ENCODE data around the gene DIP2A.
A peak's percentile ranks its signal among the peaks of the same experiment; 100 is the strongest.

DIP2A gene

DNA sequence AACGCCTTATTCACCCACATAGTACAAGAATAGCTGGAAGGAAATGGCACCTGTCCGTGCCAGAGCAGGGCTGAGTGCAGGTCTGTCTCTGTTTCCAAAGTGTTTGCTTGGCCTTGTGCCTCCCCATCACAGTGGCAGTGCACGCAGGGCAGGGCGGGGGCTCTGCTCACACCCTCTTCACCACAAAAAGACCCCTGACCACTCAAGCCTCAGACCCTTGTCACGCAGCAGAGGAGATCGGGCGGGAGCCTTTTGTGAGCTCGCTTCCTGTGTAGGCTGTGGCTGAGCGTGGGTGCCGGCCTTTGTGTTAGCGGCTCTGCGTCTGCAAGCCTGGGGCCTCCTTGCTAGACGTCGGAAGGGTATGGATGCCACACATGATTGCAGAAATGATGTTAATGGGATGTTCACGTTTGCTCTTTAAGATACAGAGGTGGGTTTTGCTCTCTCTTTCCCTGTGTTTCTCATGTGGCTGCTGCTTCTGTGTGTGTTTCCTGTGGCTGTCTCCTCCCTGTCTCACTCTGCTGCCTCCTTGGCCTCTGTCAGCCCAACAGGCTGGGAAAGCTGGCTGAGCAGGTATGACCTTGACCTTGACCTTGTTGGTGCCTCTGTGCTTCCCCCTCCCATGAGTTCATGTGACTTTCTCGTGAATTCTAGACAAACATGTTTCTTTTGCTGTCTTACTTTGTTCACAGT lies 100.7 kb downstream of the DIP2A start:
- peaks cover 0 to 8% (median 0%) of the 10 kb centered on the region in 5 donors for H3K4me1 ChIP-seq (ENCODE audit: control insufficient read depth in 5 of 5, insufficient read depth in 5 of 5, low read length in 5 of 5)
- no peaks in the 10 kb centered on the region for H3K27me3 ChIP-seq (ENCODE audit: control insufficient read depth in 5 of 5, insufficient read depth in 4 of 5, low read length in 5 of 5)
- H3K4me3 ChIP-seq (ENCODE audit: low read depth in 1 of 5, low read length in 5 of 5): no peak overlapping the region
- no peak overlapping the region for H3K27ac ChIP-seq (ENCODE audit: low read depth, low read length)
- H3K9ac ChIP-seq (ENCODE audit: low read length in 5 of 5): peak overlapping the region in 1 of 5 donors; percentile 49
- H3K36me3 ChIP-seq (ENCODE audit: control insufficient read depth in 5 of 5, insufficient read depth in 5 of 5, low read length in 5 of 5): peaks cover 3 to 94% (median 86%) of the 10 kb centered on the region in 5 donors
- H3K9me3 ChIP-seq (ENCODE audit: control insufficient read depth in 5 of 5, low read length in 5 of 5): no peaks in the 10 kb centered on the region

DNA sequence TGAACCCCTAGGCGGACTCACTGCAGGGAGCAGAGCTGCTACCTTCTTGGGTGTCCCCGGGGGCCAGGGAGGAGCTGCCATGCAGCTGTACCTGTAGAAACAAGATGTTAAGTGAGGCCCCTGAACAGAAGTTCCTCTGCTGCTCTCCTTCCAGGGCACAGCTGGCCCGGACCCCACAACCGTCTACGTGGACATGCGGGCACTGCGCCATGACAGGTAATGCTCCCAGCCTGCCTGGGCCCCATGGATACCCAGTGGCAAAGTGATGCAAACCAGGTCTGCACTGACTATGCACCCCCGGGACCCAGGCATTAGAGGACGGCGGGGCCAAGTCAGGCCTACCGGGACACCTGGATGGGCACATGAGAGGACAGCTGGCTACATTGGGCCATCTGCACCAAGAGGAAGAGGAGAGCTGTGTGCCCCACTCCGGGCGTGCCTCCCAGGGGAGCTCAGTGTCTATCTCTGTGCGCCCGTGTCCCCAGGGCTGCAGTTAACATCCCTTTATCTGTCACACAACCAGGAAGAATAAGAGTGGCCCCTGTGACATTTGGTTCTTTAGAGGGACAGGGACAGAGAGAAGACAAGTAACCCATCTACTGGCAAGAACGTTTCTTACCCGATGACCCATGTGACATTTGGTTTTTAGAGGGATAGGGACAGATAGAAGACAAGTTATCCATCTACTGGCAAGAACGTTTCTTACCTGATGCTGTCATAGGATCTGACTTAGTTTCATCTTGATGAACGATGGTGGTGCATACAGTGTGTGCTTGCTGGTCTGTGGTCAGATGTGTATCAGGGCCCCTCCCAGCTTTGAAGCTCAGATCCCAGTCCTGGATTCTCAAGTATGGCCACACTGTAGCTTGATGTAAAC lies 102.1 kb downstream of the DIP2A start:
- Histone ChIP-seq H3K4me1 (ENCODE audit: control insufficient read depth in 5 of 5, insufficient read depth in 5 of 5, low read length in 5 of 5) (peaks cover 0 to 8% (median 0%) of the 10 kb centered on the region in 5 donors), H3K4me3 (ENCODE audit: low read depth in 1 of 5, low read length in 5 of 5) (no peak overlapping the region), H3K36me3 (ENCODE audit: control insufficient read depth in 5 of 5, insufficient read depth in 5 of 5, low read length in 5 of 5) (peaks cover 3 to 94% (median 86%) of the 10 kb centered on the region in 5 donors), H3K27ac (ENCODE audit: low read depth, low read length) (no peak overlapping the region), H3K9ac (ENCODE audit: low read length in 5 of 5) (no peak overlapping the region), H3K27me3 (ENCODE audit: control insufficient read depth in 5 of 5, insufficient read depth in 4 of 5, low read length in 5 of 5) (no peaks in the 10 kb centered on the region), H3K9me3 (ENCODE audit: control insufficient read depth in 5 of 5, low read length in 5 of 5) (no peaks in the 10 kb centered on the region)

DNA sequence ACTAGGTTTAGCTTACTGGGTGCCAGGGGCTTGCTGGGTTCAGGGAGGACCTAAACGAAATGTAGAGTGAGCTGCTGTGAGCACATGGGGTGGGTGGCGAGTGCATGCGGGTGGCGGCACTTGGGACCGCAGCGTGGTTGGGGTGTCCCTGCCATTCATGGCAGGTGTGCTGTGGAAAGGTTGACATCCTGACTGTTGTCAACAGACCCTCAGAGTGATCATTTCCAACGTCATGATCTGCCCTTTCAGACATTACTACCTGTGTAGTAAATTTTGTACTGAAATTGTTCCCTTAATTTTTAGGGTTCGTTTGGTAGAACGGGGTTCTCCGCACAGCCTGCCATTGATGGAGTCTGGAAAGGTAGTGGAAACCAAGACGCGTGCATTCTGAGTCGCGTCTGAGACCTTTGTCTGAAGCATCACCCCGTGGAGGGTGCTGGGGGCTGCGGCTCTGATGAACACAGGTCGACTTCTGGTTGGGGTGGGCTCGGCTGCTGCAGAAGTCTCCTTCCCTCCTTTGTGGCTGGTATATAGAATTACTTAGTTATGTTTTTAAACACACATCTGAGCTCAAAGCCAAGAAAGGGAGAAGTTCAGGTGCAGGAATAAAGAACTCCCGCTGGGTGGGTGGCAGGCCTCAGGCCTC lies 102.9 kb downstream of the DIP2A start:
- no peak overlapping the region for H3K4me3 ChIP-seq (ENCODE audit: low read depth in 1 of 5, low read length in 5 of 5)
- H3K36me3 ChIP-seq (ENCODE audit: control insufficient read depth in 5 of 5, insufficient read depth in 5 of 5, low read length in 5 of 5): peaks cover 0 to 97% (median 90%) of the 10 kb centered on the region in 5 donors
- no peaks in the 10 kb centered on the region for H3K27me3 ChIP-seq (ENCODE audit: control insufficient read depth in 5 of 5, insufficient read depth in 4 of 5, low read length in 5 of 5)
- no peak overlapping the region for H3K9ac ChIP-seq (ENCODE audit: low read length in 5 of 5)
- no peak overlapping the region for H3K27ac ChIP-seq (ENCODE audit: low read depth, low read length)
- H3K9me3 ChIP-seq (ENCODE audit: control insufficient read depth in 5 of 5, low read length in 5 of 5): no peaks in the 10 kb centered on the region
- peaks cover 0 to 8% (median 0%) of the 10 kb centered on the region in 5 donors for H3K4me1 ChIP-seq (ENCODE audit: control insufficient read depth in 5 of 5, insufficient read depth in 5 of 5, low read length in 5 of 5)

DNA sequence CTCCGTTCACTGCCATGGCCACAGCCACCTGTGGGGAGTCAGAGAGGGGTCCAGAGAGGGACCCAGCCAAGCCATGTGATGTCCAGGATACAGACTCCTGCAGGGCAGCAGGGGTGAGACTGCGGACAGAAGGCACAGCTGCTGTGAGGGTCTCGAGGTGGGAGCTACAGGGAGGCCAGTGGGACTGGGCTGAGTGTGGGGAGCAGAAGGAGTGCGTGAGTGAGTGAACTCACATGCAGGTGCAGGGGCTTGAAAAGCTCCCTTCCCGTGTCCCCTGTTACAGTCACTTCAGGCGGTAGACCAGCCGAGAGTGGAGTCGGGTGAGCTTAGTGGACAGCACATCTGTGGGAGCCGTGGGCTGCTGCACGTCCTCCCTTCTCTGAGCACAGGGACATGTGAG lies 103.8 kb downstream of the DIP2A start:
- Histone ChIP-seq H3K9ac (ENCODE audit: low read length in 5 of 5) (no peak overlapping the region), H3K4me1 (ENCODE audit: control insufficient read depth in 5 of 5, insufficient read depth in 5 of 5, low read length in 5 of 5) (peaks cover 0 to 8% (median 0%) of the 10 kb centered on the region in 5 donors), H3K4me3 (ENCODE audit: low read depth in 1 of 5, low read length in 5 of 5) (no peak overlapping the region), H3K9me3 (ENCODE audit: control insufficient read depth in 5 of 5, low read length in 5 of 5) (no peaks in the 10 kb centered on the region), H3K36me3 (ENCODE audit: control insufficient read depth in 5 of 5, insufficient read depth in 5 of 5, low read length in 5 of 5) (peaks cover 0 to 97% (median 91%) of the 10 kb centered on the region in 5 donors), H3K27ac (ENCODE audit: low read depth, low read length) (no peak overlapping the region), H3K27me3 (ENCODE audit: control insufficient read depth in 5 of 5, insufficient read depth in 4 of 5, low read length in 5 of 5) (no peaks in the 10 kb centered on the region)

DNA sequence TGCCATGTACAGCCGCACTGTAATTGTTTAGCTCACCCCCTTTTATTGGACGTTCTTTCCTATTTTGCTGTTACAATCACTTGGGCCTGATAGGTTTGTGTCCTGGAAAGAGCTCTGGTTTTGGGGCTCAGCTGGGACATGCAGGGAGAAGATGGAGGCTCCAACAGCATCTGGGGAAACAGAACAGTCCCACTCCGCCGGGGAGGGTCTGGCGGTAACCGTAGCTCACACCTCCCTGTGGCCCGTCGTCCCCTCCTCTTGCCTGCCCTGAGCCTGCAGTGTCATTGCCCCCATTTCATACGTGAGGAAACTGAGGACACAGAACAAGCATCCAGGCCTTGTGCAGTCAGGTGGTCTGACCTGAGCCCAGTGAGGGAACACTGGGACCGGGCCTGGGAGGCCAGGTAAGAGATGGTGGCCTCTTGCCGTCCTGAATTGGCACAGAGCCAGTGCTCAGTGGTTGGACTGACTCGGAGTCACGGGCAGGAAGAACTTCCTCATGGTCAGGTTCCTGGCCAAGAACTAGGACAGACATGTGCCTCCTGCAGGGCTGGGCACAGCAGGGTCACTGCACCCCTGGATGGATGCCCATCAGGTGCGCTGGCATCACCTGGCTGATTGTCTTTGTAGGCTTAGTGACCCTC lies 104.4 kb downstream of the DIP2A start:
- H3K36me3 ChIP-seq (ENCODE audit: control insufficient read depth in 5 of 5, insufficient read depth in 5 of 5, low read length in 5 of 5): peaks cover 0 to 97% (median 90%) of the 10 kb centered on the region in 5 donors
- H3K27me3 ChIP-seq (ENCODE audit: control insufficient read depth in 5 of 5, insufficient read depth in 4 of 5, low read length in 5 of 5): no peaks in the 10 kb centered on the region
- H3K9ac ChIP-seq (ENCODE audit: low read length in 5 of 5): no peak overlapping the region
- no peaks in the 10 kb centered on the region for H3K9me3 ChIP-seq (ENCODE audit: control insufficient read depth in 5 of 5, low read length in 5 of 5)
- H3K27ac ChIP-seq (ENCODE audit: low read depth, low read length): no peak overlapping the region
- H3K4me3 ChIP-seq (ENCODE audit: low read depth in 1 of 5, low read length in 5 of 5): no peak overlapping the region
- peaks cover 0 to 8% (median 0%) of the 10 kb centered on the region in 5 donors for H3K4me1 ChIP-seq (ENCODE audit: control insufficient read depth in 5 of 5, insufficient read depth in 5 of 5, low read length in 5 of 5)

DNA sequence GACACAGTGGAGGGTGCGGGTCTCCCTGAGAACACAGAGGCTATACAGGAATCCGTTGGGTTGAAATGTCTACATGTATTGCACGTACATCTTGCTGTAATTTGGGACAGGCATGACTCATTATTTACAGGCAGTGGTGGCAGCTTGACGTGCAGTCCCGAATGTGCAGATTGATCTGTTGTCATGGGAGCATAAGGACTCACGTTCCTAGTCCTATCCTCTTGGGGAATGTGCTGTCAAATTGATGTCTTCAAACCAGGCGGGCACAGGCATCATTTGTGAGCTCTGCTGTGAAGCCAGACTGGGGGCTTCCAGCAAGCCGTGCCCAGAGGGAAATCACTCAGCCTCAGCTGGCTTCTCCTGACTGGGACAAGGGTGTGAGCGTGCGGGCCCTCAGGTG lies 105.7 kb downstream of the DIP2A start:
- no peaks in the 10 kb centered on the region for H3K9me3 ChIP-seq (ENCODE audit: control insufficient read depth in 5 of 5, low read length in 5 of 5)
- no peak overlapping the region for H3K4me3 ChIP-seq (ENCODE audit: low read depth in 1 of 5, low read length in 5 of 5)
- peaks cover 0 to 94% (median 87%) of the 10 kb centered on the region in 5 donors for H3K36me3 ChIP-seq (ENCODE audit: control insufficient read depth in 5 of 5, insufficient read depth in 5 of 5, low read length in 5 of 5)
- no peak overlapping the region for H3K27ac ChIP-seq (ENCODE audit: low read depth, low read length)
- peaks cover 0 to 4% (median 0%) of the 10 kb centered on the region in 5 donors for H3K4me1 ChIP-seq (ENCODE audit: control insufficient read depth in 5 of 5, insufficient read depth in 5 of 5, low read length in 5 of 5)
- H3K9ac ChIP-seq (ENCODE audit: low read length in 5 of 5): no peak overlapping the region
- no peaks in the 10 kb centered on the region for H3K27me3 ChIP-seq (ENCODE audit: control insufficient read depth in 5 of 5, insufficient read depth in 4 of 5, low read length in 5 of 5)

DNA sequence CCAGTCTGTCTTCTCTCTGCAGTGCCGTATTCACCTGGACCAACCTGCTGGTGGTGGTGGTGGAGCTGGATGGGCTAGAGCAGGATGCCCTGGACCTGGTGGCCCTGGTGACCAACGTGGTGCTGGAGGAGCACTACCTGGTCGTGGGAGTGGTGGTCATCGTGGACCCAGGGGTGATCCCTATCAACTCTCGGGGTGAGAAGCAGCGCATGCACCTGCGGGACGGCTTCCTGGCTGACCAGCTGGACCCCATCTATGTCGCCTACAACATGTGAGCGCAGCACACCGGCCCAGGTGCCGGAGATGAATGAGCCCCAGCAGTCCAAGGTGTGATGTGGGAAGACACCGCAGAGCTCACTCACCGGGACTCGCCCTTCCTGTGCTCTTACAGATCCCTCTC lies 108.7 kb downstream of the DIP2A start:
- Histone ChIP-seq H3K27me3 (ENCODE audit: control insufficient read depth in 5 of 5, insufficient read depth in 4 of 5, low read length in 5 of 5) (no peaks in the 10 kb centered on the region), H3K36me3 (ENCODE audit: control insufficient read depth in 5 of 5, insufficient read depth in 5 of 5, low read length in 5 of 5) (peaks cover 5 to 83% (median 71%) of the 10 kb centered on the region in 5 donors), H3K27ac (ENCODE audit: low read depth, low read length) (no peak overlapping the region), H3K9me3 (ENCODE audit: control insufficient read depth in 5 of 5, low read length in 5 of 5) (peaks cover 0 to 4% (median 0%) of the 10 kb centered on the region in 5 donors), H3K4me3 (ENCODE audit: low read depth in 1 of 5, low read length in 5 of 5) (no peak overlapping the region), H3K4me1 (ENCODE audit: control insufficient read depth in 5 of 5, insufficient read depth in 5 of 5, low read length in 5 of 5) (no peaks in the 10 kb centered on the region), H3K9ac (ENCODE audit: low read length in 5 of 5) (no peak overlapping the region)

DNA sequence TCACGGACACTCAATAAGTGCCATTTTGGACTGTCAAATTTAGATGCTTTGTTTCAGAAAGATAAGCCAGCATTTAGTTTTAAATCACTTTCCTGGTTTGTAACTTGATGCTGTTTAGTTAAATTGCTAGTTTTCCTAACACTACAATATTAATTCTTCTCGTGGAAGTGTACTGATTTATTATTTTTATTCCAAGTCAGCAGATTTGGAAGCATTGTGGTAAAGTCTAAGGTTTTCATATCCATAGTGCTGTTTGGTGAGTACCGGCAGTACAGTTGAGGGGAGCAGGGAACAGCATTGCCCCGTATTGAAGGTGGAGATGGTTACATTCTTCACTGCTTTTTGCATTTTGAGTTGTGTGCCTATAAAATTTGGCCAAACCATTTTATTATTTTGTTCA lies 109.9 kb downstream of the DIP2A start:
- H3K27ac ChIP-seq (ENCODE audit: low read depth, low read length): no peak overlapping the region
- no peaks in the 10 kb centered on the region for H3K27me3 ChIP-seq (ENCODE audit: control insufficient read depth in 5 of 5, insufficient read depth in 4 of 5, low read length in 5 of 5)
- peaks cover 0 to 4% (median 0%) of the 10 kb centered on the region in 5 donors for H3K9me3 ChIP-seq (ENCODE audit: control insufficient read depth in 5 of 5, low read length in 5 of 5)
- H3K36me3 ChIP-seq (ENCODE audit: control insufficient read depth in 5 of 5, insufficient read depth in 5 of 5, low read length in 5 of 5): peaks cover 10 to 76% (median 63%) of the 10 kb centered on the region in 5 donors
- no peak overlapping the region for H3K9ac ChIP-seq (ENCODE audit: low read length in 5 of 5)
- H3K4me3 ChIP-seq (ENCODE audit: low read depth in 1 of 5, low read length in 5 of 5): no peak overlapping the region
- no peaks in the 10 kb centered on the region for H3K4me1 ChIP-seq (ENCODE audit: control insufficient read depth in 5 of 5, insufficient read depth in 5 of 5, low read length in 5 of 5)

DNA sequence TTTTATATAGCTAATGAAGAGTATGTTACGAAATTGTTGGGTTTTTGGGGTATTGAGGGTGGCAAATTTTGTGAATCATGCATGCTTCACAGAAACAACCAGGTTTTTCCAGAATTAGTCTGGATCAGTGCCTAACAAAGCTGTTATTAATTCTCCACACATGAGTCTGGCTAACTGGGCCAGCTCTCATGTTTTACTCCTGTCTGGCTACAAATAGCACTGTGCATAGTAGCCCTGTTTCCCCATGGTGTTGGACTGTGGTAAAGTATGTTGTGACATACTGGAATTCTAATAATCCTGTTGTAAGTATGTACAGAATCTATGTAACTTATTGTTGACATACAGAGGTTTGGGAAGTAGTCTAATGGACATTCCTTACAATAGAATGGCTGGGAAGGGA lies 110.4 kb downstream of the DIP2A start:
- Histone ChIP-seq H3K4me3 (ENCODE audit: low read depth in 1 of 5, low read length in 5 of 5) (no peak overlapping the region), H3K9me3 (ENCODE audit: control insufficient read depth in 5 of 5, low read length in 5 of 5) (peaks cover 0 to 4% (median 0%) of the 10 kb centered on the region in 5 donors), H3K9ac (ENCODE audit: low read length in 5 of 5) (no peak overlapping the region), H3K27me3 (ENCODE audit: control insufficient read depth in 5 of 5, insufficient read depth in 4 of 5, low read length in 5 of 5) (no peaks in the 10 kb centered on the region), H3K27ac (ENCODE audit: low read depth, low read length) (no peak overlapping the region), H3K4me1 (ENCODE audit: control insufficient read depth in 5 of 5, insufficient read depth in 5 of 5, low read length in 5 of 5) (no peaks in the 10 kb centered on the region), H3K36me3 (ENCODE audit: control insufficient read depth in 5 of 5, insufficient read depth in 5 of 5, low read length in 5 of 5) (peaks cover 10 to 71% (median 59%) of the 10 kb centered on the region in 5 donors)

Data from subcutaneous abdominal adipose tissue (tissue), 5 donors.